ENCODE results near the gene PAN2. TPM values are rescaled to one million over a fixed set of nuclear protein-coding genes. Genes with fewer than 3 reads are reported as not detected.
A peak's percentile ranks its signal among the peaks of the same experiment; 100 is the strongest.

Gene PAN2
- total RNA-seq (2021): 78.1 and 82.8 TPM in 2 replicates
- percentile 59 among the genes with signal in this experiment for Bru-seq, nascent RNA
- percentile 75 among the genes with signal in this experiment for BruChase-seq, experiment 1, labeled RNA remaining after a 2-hour chase
- percentile 86 among the genes with signal in this experiment for BruChase-seq, experiment 2, labeled RNA remaining after a 6-hour chase
- long read RNA-seq, full-length matches to known transcripts: 14 of 50 reads
- long read RNA-seq, partial matches to known transcripts: 9 of 50 reads
- long read RNA-seq, other reads (novel, unspliced or antisense): 27 of 50 reads

GRCh38 chr12:56333679-56334489 lies at the start of gene PAN2:
Gene PAN2 (minus strand): TSS chr12:56334000. CDS start chr12:56333094, 906 bp downstream.
- Histone ChIP-seq H3K27me3 (ENCODE audit: insufficient read depth, low read depth) (no peaks in the 10 kb centered on the region), H4K20me1 (ENCODE audit: insufficient read depth) (no peaks in the 10 kb centered on the region), H3K79me2 (ENCODE audit: low read depth) (peaks cover 13% of the 10 kb centered on the region), H3K36me3 (ENCODE audit: low read depth) (no peaks in the 10 kb centered on the region), H2AFZ (peak within 1 kb of the TSS; percentile 87), H3K4me1 (replicated peaks; ENCODE audit: insufficient read depth) (peaks cover 36% of the 10 kb centered on the region), H3K4me3 (peak within 1 kb of the TSS; percentile 88), H3K9me3 (ENCODE audit: insufficient read depth, low read depth) (no peaks in the 10 kb centered on the region), H3F3A (ENCODE audit: insufficient read depth, low read depth) (peaks cover 34% of the 10 kb centered on the region), H3K27ac (peak within 1 kb of the TSS; percentile 89), H3K9me2 (ENCODE audit: insufficient read depth) (no peaks in the 10 kb centered on the region), H3K4me2 (peak within 1 kb of the TSS; percentile 95)
- POLR2A ChIA-PET (ENCODE audit: unreplicated experiment): interaction anchor here (0.5 to 0.7 kb wide), 6 partner anchors 18 to 745 kb away, joined by 3 to 9 read pairs (median 4); partner anchors contain the start of genes CNPY2, NEMP1 and STAT2
- DNase-seq: peak; percentile 92 to 93
- no TSS peak for BruUV-seq (replicated peaks)
- intact Hi-C loops (cut with micrococcal nuclease; ENCODE audit: unreplicated experiment): loop anchor here (1.0 kb wide), 1 partner anchor 26 kb away; the partner anchor contains the start of gene STAT2
- TF ChIP-seq EZH2 (IDR thresholded peaks at IDR 0.05; ENCODE audit: low read depth) (no peak), CTCF (conservative IDR thresholded peaks at IDR 0.05) (peak; percentile 63)
- CTCF ChIA-PET: interaction anchor here (0.6 to 0.7 kb wide), 2 partner anchors 127 to 670 kb away, joined by 4 to 5 read pairs; no protein-coding TSS in a partner anchor

GRCh38 chr12:56382611-56383010 lies 48.8 kb upstream of the PAN2 start:
- POLR2A ChIA-PET (ENCODE audit: unreplicated experiment): no interaction called here
- Histone ChIP-seq H3K4me1 (replicated peaks; ENCODE audit: insufficient read depth) (0 out of 2 replicates have a peak, but pooled peaks cover 8% of the 10 kb centered on the region), H3K9me2 (ENCODE audit: insufficient read depth) (no peaks in the 10 kb centered on the region), H2AFZ (no peak overlapping the region), H3F3A (ENCODE audit: insufficient read depth, low read depth) (no peaks in the 10 kb centered on the region), H3K27me3 (ENCODE audit: insufficient read depth, low read depth) (no peaks in the 10 kb centered on the region), H3K4me2 (no peak overlapping the region), H3K9me3 (ENCODE audit: insufficient read depth, low read depth) (no peaks in the 10 kb centered on the region), H4K20me1 (ENCODE audit: insufficient read depth) (no peaks in the 10 kb centered on the region), H3K4me3 (no peak overlapping the region), H3K79me2 (ENCODE audit: low read depth) (no peaks in the 10 kb centered on the region), H3K27ac (no peak overlapping the region), H3K36me3 (ENCODE audit: low read depth) (no peaks in the 10 kb centered on the region)
- no peak for DNase-seq
- no TSS peak for BruUV-seq (replicated peaks)
- intact Hi-C loops (cut with micrococcal nuclease; ENCODE audit: unreplicated experiment): no loop called here
- no peak for TF ChIP-seq CTCF (conservative IDR thresholded peaks at IDR 0.05)
- no peak for TF ChIP-seq EZH2 (IDR thresholded peaks at IDR 0.05; ENCODE audit: low read depth)
- CTCF ChIA-PET: no interaction called here

GRCh38 chr12:56377989-56378316 lies 44.2 kb upstream of the PAN2 start:
- intact Hi-C loops (cut with micrococcal nuclease; ENCODE audit: unreplicated experiment): no loop called here
- BruUV-seq (replicated peaks): no TSS peak
- Histone ChIP-seq H3K9me2 (ENCODE audit: insufficient read depth) (no peaks in the 10 kb centered on the region), H3K27ac (no peak overlapping the region), H3K4me3 (no peak overlapping the region), H4K20me1 (ENCODE audit: insufficient read depth) (no peaks in the 10 kb centered on the region), H3K9me3 (ENCODE audit: insufficient read depth, low read depth) (no peaks in the 10 kb centered on the region), H3K4me2 (no peak overlapping the region), H3F3A (ENCODE audit: insufficient read depth, low read depth) (no peaks in the 10 kb centered on the region), H2AFZ (no peak overlapping the region), H3K27me3 (ENCODE audit: insufficient read depth, low read depth) (no peaks in the 10 kb centered on the region), H3K4me1 (replicated peaks; ENCODE audit: insufficient read depth) (no peaks in the 10 kb centered on the region), H3K79me2 (ENCODE audit: low read depth) (no peaks in the 10 kb centered on the region), H3K36me3 (ENCODE audit: low read depth) (no peaks in the 10 kb centered on the region)
- no peak for TF ChIP-seq EZH2 (IDR thresholded peaks at IDR 0.05; ENCODE audit: low read depth)
- no peak for TF ChIP-seq CTCF (conservative IDR thresholded peaks at IDR 0.05)
- ChIA-PET CTCF (no interaction called here), POLR2A (ENCODE audit: unreplicated experiment) (no interaction called here)
- DNase-seq: no peak

Data from PC-9 (cell line).